ENCODE data around the gene APBB1.

The APBB1 gene

DNA sequence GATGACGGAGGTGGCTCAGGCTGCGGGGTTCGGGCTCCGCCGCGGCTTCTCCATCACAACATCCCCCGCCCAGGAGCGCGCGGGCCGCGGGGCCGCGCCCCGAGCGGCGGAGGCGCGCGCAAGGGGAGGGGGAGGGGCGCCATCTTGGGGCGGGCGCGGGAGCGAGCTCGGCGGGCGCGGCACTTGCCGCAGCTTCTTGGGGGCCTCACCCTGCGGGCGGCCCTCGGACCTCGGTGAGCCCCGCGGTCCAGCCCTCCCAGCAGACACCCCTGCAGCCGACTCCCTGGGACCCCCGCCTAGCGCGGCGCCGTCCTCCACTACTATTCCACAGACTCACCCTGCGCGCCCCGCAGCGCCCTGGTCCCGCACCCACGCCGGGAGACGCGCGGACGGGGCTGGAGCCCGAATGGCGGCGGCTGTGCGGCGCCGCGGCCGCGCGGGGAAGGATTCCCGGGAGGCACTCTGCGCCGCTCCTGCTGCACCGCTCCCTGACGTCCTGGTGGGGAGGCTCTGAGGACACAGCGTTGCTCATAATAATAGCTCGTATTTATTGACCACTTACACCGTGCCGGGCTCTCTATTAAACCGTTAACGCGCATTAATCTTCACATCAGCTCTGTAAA is at the start of gene APBB1:
Gene APBB1, minus strand, starts transcription at position 86 of the 623 bp plus-strand sequence. CDS start 7,747 bp downstream, outside the sequence.
- DNase-seq, result peak; percentile 58 to 96 (median 68)
- intact Hi-C loops (cut with DNase I), result loop anchor here (2.0 kb wide), 1 partner anchor 28 kb away; the partner anchor contains the start of gene SMPD1

DNA sequence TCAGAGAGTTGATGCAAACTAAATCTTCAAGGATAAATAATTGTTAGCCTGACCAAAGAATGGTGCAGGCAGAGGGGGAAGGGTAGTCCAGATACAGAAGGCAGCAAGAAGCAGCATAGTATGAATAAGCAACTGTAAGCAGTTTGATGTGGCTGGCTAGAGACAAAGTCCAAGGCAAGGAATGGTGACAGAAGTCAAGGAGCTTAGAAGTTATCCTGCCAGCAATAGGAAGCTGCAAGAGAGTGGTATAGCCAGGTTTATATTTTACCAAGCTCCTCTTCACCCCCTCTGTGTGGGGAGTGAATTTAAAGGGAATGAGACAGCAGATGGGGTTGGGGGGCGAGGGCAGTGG is 40.2 kb upstream of the APBB1 start:
- no peak for DNase-seq
- intact Hi-C loops (cut with DNase I), result no loop called here

DNA sequence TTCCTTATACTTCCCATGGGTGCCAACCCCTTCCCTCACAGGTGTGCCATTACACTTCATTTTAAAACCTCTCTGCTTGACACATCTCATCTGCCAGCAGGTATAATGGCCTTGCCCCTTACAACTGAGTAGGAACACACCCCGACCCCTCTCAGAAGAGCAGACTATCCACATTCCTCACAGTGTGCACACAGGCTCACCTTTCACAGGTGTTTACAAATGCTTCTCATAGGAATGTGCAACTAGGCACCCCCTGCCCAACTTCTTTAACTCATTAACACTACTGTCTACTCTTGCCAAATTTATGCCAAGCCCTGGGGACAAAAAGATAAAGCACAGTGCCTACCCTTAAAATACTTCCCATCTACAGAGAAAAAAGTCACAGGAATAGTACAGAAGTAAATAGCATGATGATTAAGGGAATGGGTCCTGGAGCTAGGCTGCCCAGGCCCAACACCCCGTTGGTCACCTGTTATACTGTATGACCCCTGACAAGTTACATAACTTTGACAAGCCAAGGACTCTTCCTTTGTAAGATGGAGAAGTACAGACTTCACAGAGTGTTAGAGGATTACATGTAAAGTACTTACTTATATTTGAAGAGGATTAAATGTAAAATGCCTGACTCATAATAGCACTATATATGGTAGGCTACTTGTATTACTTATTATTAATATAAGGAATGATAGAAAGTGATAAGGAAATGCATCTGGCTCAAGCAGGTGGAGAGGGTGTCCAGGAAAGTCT is 39.6 kb upstream of the APBB1 start:
- no peak for DNase-seq
- intact Hi-C loops (cut with DNase I), result no loop called here

DNA sequence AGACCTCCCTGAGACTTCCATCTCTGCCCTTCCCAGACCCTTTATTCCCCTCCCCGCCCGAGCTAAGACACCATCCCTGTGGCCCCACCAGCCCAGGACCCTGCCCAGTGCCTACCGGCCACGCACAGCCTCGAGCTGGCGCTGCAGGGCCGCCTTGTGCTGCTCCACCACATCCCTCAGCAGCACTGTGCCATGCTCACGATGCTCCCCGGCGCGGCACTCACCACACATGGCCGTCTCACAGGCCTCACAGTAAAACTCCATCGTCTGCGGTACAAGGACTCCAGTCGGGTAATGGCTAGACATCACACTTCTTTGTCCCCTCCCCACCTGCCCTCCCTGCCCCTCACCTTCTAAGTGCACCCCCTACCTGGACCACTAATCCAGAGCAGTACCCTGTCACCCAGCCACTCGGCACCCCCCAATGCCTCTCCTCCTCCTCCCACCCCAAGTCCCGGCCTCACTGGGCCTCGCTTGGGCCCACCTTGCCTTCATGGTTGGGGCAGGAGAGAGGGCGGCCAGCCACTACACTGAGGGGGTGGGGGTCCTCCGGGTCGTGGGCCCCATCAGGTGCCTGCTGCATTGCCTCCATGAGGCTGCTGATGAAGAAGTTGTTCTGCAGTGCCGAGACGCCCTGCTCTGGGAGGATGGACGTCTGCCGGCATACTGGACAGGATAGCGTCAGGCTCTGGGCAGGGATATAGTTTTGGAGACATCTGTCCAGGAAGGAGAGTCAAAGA is 38.9 kb upstream of the APBB1 start:
- intact Hi-C loops (cut with DNase I), result no loop called here
- peak in 1 of 10 donors; percentile 72 for DNase-seq

DNA sequence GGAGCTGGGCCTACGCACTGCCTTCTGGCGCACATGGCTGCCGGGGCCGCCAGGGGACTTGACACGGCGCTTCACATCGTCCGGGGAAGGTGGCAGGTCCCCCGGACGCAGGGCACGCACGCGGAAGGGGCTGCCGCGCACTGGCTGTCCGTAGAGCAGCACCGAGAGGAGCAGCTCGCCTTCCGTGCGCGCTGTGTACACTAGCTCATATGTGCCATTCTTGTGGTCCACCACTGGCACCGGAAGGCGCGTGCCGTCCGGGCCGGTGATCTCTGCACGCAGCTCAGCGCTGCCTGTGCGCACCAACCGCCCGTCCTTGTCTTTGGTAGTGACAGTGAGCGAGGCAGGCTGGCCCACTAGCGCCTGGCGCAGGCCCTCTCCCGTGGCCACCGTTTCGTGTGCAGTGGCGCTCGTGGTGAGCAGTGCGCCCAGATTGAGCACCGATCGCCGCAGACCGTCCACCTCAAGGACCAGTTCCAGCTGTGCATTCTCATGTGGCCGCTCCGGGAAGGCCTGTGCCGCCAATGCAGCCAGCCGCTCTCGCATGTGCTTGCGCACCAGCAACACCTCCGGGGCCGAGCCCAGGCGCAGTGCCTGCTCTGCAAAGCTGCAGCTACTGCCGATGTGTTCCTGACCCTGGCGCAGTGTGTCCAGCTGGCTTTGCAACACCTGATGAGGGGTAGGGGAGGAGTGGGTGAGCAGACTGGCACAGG is 37.6 kb upstream of the APBB1 start:
- DNase-seq, result peak in 1 of 10 donors; percentile 80

DNA sequence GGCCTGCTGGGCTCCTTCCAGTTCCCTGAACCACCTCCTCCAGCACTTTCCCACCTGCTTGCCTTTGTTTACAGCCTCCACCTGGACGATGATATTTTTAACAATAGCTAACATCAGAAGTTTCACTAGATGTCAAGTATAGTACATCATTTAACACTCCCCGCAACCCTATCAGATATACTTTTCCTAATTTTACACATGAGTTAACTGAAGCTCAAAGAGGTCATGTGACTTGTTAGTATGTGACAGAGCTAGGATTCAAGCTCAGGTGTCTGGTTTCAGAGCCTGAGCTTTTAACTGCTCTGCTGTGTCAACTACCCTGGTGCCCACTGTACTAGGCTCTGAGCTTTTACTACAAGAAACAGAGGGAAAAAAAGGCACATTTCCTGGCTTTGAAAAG is 36.2 kb upstream of the APBB1 start:
- no peak for DNase-seq
- intact Hi-C loops (cut with DNase I), result no loop called here

More for the DNA sequence above, 37.6 kb upstream of the APBB1 start:
- intact Hi-C loops (cut with DNase I), result no loop called here

DNA sequence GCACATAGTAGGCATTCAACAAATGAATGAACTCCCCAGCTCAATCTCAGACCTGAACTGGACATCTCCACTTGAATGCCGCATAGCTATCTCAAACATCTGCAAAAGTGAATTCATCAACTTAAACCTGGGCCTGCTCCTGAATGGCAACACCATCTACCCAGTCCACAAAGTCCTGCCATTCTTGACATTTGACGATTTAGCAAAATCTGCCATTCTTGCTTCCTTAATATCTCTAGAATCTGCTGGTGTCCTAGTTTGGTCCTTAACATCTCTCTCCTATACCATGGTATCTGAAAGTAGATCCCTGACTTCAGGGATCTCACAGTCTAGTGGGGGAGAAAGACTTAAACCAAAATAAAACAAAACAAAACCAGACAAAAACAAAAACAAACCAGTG is 34.3 kb upstream of the APBB1 start:
- intact Hi-C loops (cut with DNase I), result no loop called here
- no peak for DNase-seq

DNA sequence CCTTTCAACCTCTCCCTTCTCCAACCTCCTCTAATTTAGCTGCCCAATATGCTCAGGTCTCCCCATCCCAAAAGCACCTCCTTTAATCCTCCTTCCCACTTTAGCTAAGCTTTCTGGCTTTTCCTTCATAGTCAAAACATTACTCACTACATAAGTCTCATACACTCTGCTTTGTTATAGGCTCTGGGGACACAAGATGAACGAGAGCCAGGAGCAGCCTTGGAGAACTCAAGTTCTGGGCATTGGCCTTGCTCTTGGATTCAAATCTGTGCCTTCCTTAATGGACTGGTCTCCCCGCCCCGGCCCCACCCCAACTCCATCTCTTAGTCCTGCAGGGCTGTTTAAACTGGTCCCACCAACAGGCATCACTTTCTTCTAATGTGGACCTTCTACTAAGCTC is 33.3 kb upstream of the APBB1 start:
- DNase-seq, result no peak
- intact Hi-C loops (cut with DNase I), result no loop called here

DNA sequence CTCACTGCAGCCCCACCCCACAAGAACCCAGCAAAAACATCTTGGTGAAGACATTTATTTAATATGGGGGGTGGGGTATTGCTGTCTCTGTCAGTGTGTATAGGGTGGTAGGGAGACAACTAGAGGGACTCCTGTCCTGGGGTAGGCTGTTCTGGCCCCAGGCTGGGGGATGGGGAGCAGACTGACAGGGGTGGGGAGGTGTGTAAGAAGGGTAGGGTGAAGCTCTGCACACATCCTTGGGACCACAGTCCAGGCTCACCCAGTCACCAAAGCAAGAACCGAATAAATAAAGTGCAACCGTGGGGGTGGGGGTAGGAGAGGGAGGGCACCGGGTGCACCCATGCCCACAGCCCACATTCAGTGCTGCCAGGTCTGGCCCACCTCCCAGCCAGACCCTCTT is 29.7 kb upstream of the APBB1 start:
- peak in 1 of 10 donors; percentile 43 for DNase-seq
- intact Hi-C loops (cut with DNase I), result no loop called here

DNA sequence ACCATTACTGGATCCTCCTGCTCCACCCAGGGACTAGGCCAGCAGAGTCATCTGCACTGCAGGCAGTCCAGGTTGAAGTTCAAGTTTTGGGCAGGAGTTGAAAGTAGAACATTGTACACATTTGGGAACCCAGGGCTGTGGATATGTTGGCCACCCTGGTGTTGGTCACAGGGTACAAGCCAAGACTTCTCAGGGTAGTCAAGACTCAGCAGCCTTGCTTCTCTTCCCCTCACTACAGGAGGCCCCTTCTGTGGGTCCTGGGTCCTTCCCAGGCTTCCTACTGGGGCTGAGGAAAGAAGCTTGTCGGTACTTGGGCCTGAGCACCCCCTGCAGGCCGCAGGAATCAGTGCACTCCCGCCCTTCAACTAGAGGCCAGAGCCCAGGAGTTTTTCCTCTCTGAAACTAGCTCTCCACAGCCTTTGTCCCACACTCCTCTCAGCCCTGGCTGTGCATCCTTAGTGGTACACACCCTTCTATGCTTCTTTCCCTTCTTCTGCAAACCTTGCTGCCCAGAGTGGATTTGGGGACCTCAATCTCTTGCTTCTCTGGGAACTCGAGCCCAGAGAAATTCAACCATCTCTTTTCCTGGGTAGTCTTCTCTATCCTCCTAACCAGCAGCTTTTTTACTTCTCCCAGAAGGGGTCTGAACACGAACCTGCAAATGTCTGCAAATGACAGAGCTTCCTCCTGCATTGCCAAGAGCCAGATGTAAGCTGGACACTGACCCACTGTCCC is 24.5 kb upstream of the APBB1 start:
- peak; percentile 52 to 95 (median 72) for DNase-seq
- intact Hi-C loops (cut with DNase I), result loop anchor here (1.0 kb wide), 1 partner anchor 64 kb away; no protein-coding TSS in a partner anchor

DNA sequence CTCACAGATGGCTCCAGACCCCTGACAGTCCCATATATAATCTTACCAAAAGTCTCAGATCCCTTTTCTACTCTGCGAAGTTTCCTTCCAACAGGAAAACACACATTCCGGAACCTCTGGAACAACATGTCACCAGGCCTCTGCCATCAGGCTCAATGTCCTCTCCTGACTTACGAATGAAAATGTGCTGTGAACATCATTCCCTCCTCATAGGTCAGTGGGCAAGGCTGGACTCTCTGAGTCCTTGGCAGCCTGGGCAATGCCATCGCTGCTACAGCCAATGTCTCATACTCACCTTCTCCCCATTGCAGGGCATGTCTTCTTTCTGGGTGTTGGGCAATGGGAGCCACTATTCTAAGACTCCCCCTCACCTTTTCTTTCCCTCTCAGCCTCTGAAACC is 23.5 kb upstream of the APBB1 start:
- DNase-seq, result no peak
- intact Hi-C loops (cut with DNase I), result no loop called here

DNA sequence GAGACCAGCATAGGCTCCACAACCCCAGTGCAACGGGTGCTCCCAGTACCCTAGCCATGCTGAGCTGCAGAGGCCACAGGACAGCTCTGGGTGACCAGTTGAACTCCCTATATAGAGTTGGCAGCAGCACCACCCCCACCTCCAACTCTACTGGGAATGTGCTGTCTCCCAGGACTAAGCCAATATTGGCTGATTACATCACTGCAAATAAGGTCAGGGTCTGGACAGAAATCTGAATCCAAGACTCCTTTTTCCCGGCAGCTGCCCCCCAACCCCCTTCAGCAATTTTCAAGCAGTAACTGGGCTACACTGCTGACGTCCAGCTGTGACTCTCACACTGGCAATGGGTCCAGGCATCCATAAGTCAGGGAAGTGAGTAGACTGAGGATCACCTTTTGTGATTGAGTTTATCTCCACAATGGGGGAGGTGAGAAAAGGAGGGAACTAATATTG is 22.0 kb upstream of the APBB1 start, which contains the start of gene HPX:
Gene HPX, minus strand, starts transcription at position 82 of the 453 bp plus-strand sequence. Its CDS starts 24 bp downstream, at position 58.
- DNase-seq, result no peak
- intact Hi-C loops (cut with DNase I), result no loop called here

DNA sequence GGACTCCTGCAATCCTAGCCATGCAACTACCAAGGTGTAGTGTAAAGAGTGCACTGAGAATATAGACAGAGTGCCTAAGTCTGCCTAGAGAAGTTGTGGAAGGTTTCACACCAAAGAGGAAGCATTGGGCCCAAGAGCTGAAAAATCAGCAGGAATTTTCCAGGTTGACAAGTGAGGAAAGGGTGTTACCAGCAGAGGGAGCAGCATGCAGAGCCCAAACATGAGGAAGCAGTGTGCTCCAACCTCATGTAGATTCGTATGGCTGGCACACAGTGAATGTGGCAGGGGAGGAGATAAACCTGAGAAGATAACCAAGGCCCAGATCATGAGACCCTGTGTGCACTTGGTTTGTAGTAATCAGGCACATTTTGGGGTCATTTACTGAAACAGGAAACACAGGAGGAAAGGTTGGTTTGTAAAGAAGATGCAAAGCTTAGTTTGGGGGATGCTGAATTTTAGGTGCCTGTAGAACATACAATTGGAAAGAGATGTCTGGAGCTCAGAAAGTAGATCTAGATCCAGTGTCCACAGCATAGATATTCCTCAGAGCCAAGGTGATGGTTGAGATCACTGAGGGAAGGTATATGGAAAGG is 20.2 kb upstream of the APBB1 start:
- intact Hi-C loops (cut with DNase I), result no loop called here
- DNase-seq, result peak in 7 of 10 donors; percentile 34 to 92 (median 64)

DNA sequence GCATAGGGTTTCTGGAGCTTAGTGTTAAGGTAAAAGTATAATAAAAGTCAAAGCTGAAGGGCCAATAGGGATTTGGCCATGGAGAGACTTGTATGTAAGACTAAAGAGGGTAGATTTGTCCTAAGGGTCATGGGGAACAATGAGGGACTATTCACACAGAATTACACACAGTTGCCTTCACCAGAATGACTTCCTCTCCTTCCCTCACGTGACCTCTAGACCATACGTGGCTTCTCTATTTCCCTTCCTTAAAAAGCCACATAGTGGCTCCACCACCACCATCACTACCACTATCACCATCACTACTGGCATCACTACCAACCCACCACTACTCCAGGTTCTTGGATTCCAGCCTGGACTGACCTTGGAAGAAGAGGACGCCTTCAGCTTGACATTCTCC is 19.1 kb upstream of the APBB1 start:
- intact Hi-C loops (cut with DNase I), result no loop called here
- no peak for DNase-seq

DNA sequence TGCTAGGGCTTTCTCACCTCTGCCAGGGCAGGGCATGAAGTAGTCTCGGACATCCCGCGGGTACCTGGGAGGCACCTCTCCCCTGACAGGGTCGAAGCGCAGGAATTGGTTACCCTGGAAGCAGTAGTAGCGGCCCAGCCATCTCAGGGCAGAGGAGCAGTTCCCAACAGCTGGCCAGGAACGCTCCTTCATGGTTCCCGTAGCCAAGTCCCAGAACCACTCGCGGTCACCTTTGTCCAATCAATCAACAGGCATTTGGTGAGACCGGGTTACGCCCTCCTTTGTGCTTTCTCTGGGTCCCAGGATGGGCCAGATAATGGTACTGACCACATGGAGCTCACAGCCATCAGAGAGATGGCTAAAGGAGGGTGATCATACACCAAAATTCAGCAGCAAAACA is 18.5 kb upstream of the APBB1 start:
- intact Hi-C loops (cut with DNase I), result no loop called here
- no peak for DNase-seq

DNA sequence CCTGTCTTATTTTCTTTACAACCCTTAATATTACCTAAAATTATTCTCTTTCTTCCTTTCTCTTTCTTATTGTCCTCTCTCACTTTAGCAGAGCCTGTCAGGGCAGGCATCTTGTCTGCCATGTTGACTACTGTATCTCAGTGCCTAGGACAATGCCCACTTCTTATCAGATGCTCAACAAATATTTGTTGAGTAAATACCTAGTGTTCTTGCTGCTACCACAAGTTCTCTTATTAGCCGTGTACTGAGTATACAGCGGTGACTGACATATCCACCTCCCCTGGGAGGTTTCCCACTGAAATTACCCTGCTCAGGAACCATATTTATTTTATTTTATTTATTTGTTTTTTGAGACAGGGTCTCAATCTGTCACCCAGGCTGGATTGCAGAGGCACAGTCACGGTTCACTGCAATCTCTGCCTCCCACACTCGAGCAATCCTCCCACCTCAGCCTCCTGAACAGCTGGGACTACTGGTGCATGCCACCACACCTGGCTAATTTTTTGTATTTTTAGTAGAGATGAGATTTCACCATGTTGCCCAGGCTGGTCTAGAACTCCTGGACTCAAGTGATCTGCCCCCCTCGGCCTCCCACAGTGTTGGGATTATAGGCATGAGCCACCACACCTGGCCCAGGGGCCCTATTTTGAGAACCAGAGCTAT is 15.2 kb upstream of the APBB1 start:
- peak in 1 of 10 donors; percentile 13 for DNase-seq
- intact Hi-C loops (cut with DNase I), result no loop called here

DNA sequence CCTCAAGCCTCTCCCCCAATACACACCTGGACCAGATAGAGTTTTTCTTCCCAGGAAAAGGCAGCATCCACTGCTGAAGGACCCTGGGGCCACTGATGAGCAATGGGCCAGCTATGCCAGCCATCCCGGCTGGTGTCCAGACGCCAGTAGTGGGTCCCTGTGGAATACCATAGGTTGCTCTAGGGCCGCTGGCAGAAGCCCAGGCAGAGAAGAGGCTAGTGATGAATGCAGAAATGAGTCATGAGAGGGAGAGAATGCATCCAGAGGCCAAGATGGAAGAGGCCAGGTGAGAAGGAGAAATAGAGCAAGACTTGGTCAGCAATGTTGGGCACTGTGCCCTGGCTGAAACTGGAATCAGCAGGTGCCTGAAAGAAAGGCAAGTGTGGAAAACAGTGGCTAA is 13.0 kb upstream of the APBB1 start:
- DNase-seq, result peak in 1 of 10 donors; percentile 10
- intact Hi-C loops (cut with DNase I), result no loop called here

DNA sequence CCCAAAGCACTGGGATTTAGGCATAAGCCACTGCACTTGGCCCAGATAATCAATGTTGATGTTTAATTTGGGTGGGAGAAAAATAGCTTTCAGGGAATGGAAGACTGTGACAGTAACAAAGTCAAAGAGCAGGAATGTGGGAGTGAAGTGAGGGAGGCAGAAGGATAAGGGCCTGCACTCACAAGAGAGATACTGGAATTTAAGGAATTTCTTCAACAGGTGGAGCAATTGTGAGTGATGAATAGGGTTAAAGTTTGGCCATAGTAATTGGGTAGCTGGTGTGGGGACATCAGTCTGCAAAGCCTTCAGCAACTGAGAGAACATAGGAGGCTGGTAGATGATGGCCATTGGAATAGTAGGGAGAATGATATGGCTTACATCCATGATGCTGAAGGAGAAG is 8.6 kb upstream of the APBB1 start:
- no peak for DNase-seq
- intact Hi-C loops (cut with DNase I), result no loop called here

DNA sequence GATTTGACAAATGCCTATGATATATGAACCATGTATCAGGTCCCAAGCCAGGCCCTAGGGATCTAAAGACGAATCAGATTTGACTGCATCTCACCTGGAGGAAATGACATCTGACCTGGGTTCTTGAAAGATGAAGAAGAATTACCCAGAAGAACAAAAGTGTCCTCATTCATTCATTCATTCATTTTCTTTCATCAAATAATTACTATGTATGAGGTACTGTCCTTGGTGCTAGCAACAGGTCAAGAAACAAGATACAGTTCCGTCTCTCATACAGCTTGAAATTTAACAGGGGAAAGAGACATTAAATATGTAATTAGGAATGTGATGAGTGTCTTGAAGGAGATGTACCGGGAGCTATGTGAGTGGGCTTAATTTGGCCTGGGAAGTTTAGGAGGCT is 1.8 kb upstream of the APBB1 start:
- intact Hi-C loops (cut with DNase I), result no loop called here
- no peak for DNase-seq
